ENCODE data around the gene TENM4.

The TENM4 gene

GRCh38 chr11:78902771-78903507, 537.9 kb downstream of the TENM4 start:
- no peak for TF ChIP-seq CTCF (IDR thresholded peaks at IDR 0.05)
- Mint-ChIP-seq H3K27ac (no peak overlapping the region), H3K9me3 (no peaks in the 10 kb centered on the region), H3K4me1 (peaks cover 19% of the 10 kb centered on the region), H3K27me3 (ENCODE audit: low read depth, poor library complexity) (no peaks in the 10 kb centered on the region), H3K4me3 (no peak overlapping the region), H3K36me3 (ENCODE audit: low read depth) (peaks cover 64% of the 10 kb centered on the region)
- no peak for DNase-seq

GRCh38 chr11:78901831-78902230, 539.0 kb downstream of the TENM4 start:
- Mint-ChIP-seq H3K36me3 (ENCODE audit: low read depth) (peaks cover 74% of the 10 kb centered on the region), H3K9me3 (no peaks in the 10 kb centered on the region), H3K27ac (peak overlapping the region; percentile 83), H3K27me3 (ENCODE audit: low read depth, poor library complexity) (no peaks in the 10 kb centered on the region), H3K4me1 (peaks cover 14% of the 10 kb centered on the region), H3K4me3 (no peak overlapping the region)
- TF ChIP-seq CTCF (IDR thresholded peaks at IDR 0.05): no peak
- DNase-seq: no peak

- H3K36me3 Mint-ChIP-seq (ENCODE audit: low read depth): peaks cover 62% of the 10 kb centered on the region
- H3K27ac Mint-ChIP-seq: no peak overlapping the region
- DNase-seq: no peak
- TF ChIP-seq CTCF (IDR thresholded peaks at IDR 0.05): no peak
- H3K27me3 Mint-ChIP-seq (ENCODE audit: low read depth, poor library complexity): no peaks in the 10 kb centered on the region
- H3K9me3 Mint-ChIP-seq: no peaks in the 10 kb centered on the region
- no peak overlapping the region for H3K4me3 Mint-ChIP-seq
- H3K4me1 Mint-ChIP-seq: peaks cover 23% of the 10 kb centered on the region
These were observed 542.5 kb downstream of the TENM4 start for GRCh38 chr11:78898266-78898775.

- DNase-seq: no peak
- Mint-ChIP-seq H3K4me1 (peaks cover 21% of the 10 kb centered on the region), H3K27me3 (ENCODE audit: low read depth, poor library complexity) (no peaks in the 10 kb centered on the region), H3K9me3 (no peaks in the 10 kb centered on the region), H3K36me3 (ENCODE audit: low read depth) (peaks cover 56% of the 10 kb centered on the region), H3K4me3 (no peak overlapping the region), H3K27ac (peak overlapping the region; percentile 53)
- TF ChIP-seq CTCF (IDR thresholded peaks at IDR 0.05): no peak
These were observed 546.8 kb downstream of the TENM4 start for GRCh38 chr11:78893996-78894395.

- Mint-ChIP-seq H3K27ac (no peak overlapping the region), H3K4me1 (peaks cover 15% of the 10 kb centered on the region), H3K4me3 (no peak overlapping the region), H3K27me3 (ENCODE audit: low read depth, poor library complexity) (no peaks in the 10 kb centered on the region), H3K9me3 (no peaks in the 10 kb centered on the region), H3K36me3 (ENCODE audit: low read depth) (peaks cover 77% of the 10 kb centered on the region)
- no peak for DNase-seq
- no peak for TF ChIP-seq CTCF (IDR thresholded peaks at IDR 0.05)
These were observed 551.1 kb downstream of the TENM4 start for GRCh38 chr11:78889698-78890097.

GRCh38 chr11:78886616-78887015, 554.2 kb downstream of the TENM4 start:
- no peak for TF ChIP-seq CTCF (IDR thresholded peaks at IDR 0.05)
- Mint-ChIP-seq H3K4me1 (no peaks in the 10 kb centered on the region), H3K27me3 (ENCODE audit: low read depth, poor library complexity) (peaks cover 4% of the 10 kb centered on the region), H3K4me3 (no peak overlapping the region), H3K9me3 (peaks cover 17% of the 10 kb centered on the region), H3K27ac (peak overlapping the region; percentile 75), H3K36me3 (ENCODE audit: low read depth) (peaks cover 88% of the 10 kb centered on the region)
- DNase-seq: no peak

Data from nephron progenitor cell (in vitro differentiated cells).